ENCODE results near the gene SH3TC1.

DNA sequence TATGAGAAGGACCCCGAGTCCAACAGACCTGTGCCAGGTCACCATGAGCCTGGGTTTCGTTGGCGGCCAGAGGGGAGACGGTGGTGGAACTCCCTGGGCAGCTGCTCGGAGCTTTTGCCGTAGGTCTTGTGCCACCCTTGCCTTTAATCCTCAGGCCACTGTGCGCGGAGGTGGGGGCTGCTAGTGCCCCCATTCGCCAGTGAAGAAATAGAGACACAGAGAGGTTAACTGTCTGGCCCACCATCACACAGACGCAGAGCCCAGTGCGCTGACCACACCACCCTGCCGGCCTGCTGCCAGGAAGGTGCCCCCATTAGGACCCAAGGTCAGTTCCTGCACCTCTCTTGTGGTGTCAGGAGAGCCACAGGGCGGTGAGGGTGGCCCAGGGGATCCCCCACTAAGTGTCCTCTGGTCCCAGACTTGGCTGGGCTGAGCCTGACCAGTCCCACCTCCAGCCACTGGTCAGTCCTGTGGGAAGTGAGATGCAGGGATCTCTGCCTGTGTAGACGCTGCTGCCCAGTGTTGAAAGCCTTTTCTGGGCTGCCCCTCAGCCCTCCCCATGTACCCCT, 42.2 kb downstream of the SH3TC1 start:
- no peak for TF ChIP-seq CTCF (IDR thresholded peaks at IDR 0.05)
- TF ChIP-seq POLR2A (IDR thresholded peaks at IDR 0.05) = no peak
